Adrenal gland (tissue), 5 donors: Measurements from ENCODE around the gene TNFAIP8L1.

Experiments
- POLR2A ChIP-seq, 2 donors: fragments of 450-650 bp; IDR thresholded peaks; one replicate each; pipeline ENCODE4 v1.6.1; 2017; ENCODE audit warnings: antibody characterized with exemption in 2 of 2, mild to moderate bottlenecking in 2 of 2, moderate library complexity in 1 of 2
- TF ChIP-seq, protein P1 (sequence below), 6 experiments: fragments of 450-650 bp in 4 of 6; fragments of 200-600 bp in 2 of 6; sonication (generic) in 1 of 6; IDR thresholded peaks; 1 replicate in 5 of 6; 2 replicates in 1 of 6; pipeline versions ENCODE4 v1.5.1 to v1.8.0; 2016 to 2021; ENCODE audit warnings: antibody characterized with exemption in 6 of 6, mild to moderate bottlenecking in 2 of 6, moderate library complexity in 1 of 6
- donor health status: DM: no; HTN: no; CAD: no.

DNA sequence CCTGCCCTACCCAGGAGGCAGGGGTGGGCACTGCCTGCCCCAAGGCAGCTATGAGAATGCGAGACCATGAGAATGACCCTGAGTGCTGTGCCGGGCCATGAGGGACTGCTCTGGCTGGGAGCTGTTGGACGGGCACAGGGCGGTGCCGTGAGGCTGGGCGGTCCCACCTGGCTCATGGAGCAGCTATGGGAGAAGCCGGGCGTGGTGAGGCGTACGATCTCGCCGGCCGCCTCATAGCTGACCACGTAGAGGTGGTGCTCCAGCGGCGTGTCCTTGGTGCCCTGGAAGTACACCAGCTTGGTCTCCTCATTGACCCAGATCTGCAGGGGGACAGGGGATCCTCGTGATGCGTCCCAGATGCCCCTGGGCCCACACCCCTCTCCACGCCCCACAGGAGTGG lies 50.1 kb downstream of the TNFAIP8L1 start:
- TF ChIP-seq, protein P1, sequence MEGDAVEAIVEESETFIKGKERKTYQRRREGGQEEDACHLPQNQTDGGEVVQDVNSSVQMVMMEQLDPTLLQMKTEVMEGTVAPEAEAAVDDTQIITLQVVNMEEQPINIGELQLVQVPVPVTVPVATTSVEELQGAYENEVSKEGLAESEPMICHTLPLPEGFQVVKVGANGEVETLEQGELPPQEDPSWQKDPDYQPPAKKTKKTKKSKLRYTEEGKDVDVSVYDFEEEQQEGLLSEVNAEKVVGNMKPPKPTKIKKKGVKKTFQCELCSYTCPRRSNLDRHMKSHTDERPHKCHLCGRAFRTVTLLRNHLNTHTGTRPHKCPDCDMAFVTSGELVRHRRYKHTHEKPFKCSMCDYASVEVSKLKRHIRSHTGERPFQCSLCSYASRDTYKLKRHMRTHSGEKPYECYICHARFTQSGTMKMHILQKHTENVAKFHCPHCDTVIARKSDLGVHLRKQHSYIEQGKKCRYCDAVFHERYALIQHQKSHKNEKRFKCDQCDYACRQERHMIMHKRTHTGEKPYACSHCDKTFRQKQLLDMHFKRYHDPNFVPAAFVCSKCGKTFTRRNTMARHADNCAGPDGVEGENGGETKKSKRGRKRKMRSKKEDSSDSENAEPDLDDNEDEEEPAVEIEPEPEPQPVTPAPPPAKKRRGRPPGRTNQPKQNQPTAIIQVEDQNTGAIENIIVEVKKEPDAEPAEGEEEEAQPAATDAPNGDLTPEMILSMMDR (IDR thresholded peaks at IDR 0.05): no peak
- no peak for TF ChIP-seq POLR2A (IDR thresholded peaks at IDR 0.05)
